H1 (cell line): Measurements from ENCODE around the gene PLBD2. TPM values are rescaled to one million over a fixed set of nuclear protein-coding genes. Genes with fewer than 3 reads are reported as not detected.

ENCODE experiments used
- CTCF ChIA-PET: fragments of 300-600 bp; sonication (Branson Sonifier 250); formaldehyde crosslinking; loops from one replicate; lab custom pipeline; 2021; ENCODE audit not compliant: partially characterized antibody; lab: Charles Lee
- POLR2A ChIA-PET: fragments of 300-600 bp; sonication (Branson Sonifier 250); formaldehyde crosslinking; loops from one replicate; lab custom pipeline; 2021; ENCODE audit warnings: inconsistent platforms; ENCODE audit not compliant: partially characterized antibody; lab: Charles Lee
- DNase-seq, 2 experiments: peaks; one replicate each; pipeline versions ENCODE4 v3.0.0 to v3.0.0-alpha.2; 2010 to 2022; ENCODE audit warnings: low spot score in 2 of 2, low read depth in 1 of 2, mixed read lengths in 1 of 2
- FAIRE-seq: peaks from 2 replicates; lab custom pipeline; 2011; peaks lifted over from hg19 to GRCh38; lab: Jason Lieb, UNC
- H2AFZ ChIP-seq: 2 replicates; pipeline ENCODE4 v1.8.1; 2012; ENCODE audit warnings: low read length, inconsistent platforms
- H2AK5ac ChIP-seq: 2 replicates; pipeline ENCODE4 v1.6.1; 2013; ENCODE audit warnings: low read depth, low read length
- H2BK120ac ChIP-seq: replicated peaks from 2 replicates; pipeline ENCODE3; 2013; ENCODE audit warnings: low read depth, low read length, inconsistent platforms
- H2BK12ac ChIP-seq: 2 replicates; pipeline ENCODE4 v1.6.1; 2013; ENCODE audit warnings: low read depth, low read length
- H2BK15ac ChIP-seq: 2 replicates; pipeline ENCODE4 v1.6.1; 2013; ENCODE audit warnings: low read length
- H2BK20ac ChIP-seq: 2 replicates; pipeline ENCODE4 v1.6.1; 2013; ENCODE audit warnings: low read length
- H2BK5ac ChIP-seq: 2 replicates; pipeline ENCODE4 v1.6.1; 2013; ENCODE audit warnings: low read depth, low read length
- H3K14ac ChIP-seq: 2 replicates; pipeline ENCODE4 v1.6.1; 2013; ENCODE audit warnings: inconsistent platforms; ENCODE audit not compliant: insufficient read length
- H3K18ac ChIP-seq: 2 replicates; pipeline ENCODE4 v1.6.1; 2013; ENCODE audit warnings: low read length; ENCODE audit errors: extremely low read depth
- H3K23ac ChIP-seq: 2 replicates; pipeline ENCODE4 v1.6.1; 2013; ENCODE audit warnings: inconsistent platforms; ENCODE audit not compliant: insufficient read length
- H3K23me2 ChIP-seq: 2 replicates; pipeline ENCODE4 v1.6.1; 2013; ENCODE audit warnings: low read depth, low read length
- H3K27ac ChIP-seq: 2 replicates; pipeline ENCODE4 v1.6.1; 2011; ENCODE audit warnings: low read depth, low read length, inconsistent platforms
- H3K27me3 ChIP-seq, 4 experiments: replicated peaks in 1 of 4; 1 replicate in 1 of 4; 2 replicates in 3 of 4; pipeline versions ENCODE4 v1.6.1 to v1.8.1; 2011 to 2013; ENCODE audit warnings: low read length in 3 of 4, mild to moderate bottlenecking in 3 of 4, inconsistent platforms in 2 of 4, mixed read lengths in 2 of 4, moderate library complexity in 1 of 4; ENCODE audit not compliant: control insufficient read depth in 3 of 4, insufficient read depth in 3 of 4; ENCODE audit errors: extremely low read depth in 1 of 4
- H3K36me3 ChIP-seq, 4 experiments: 2 replicates each; pipeline versions ENCODE4 v1.6.1 to v1.8.1; 2011 to 2013; ENCODE audit warnings: mild to moderate bottlenecking in 4 of 4, low read length in 3 of 4, moderate library complexity in 2 of 4, control low read depth in 1 of 4, inconsistent platforms in 1 of 4; ENCODE audit not compliant: insufficient read depth in 4 of 4, control insufficient read depth in 2 of 4
- H3K4ac ChIP-seq: replicated peaks from 2 replicates; pipeline ENCODE3; 2013; ENCODE audit warnings: low read length, low read depth, mixed read lengths, inconsistent platforms; ENCODE audit not compliant: insufficient read length
- H3K4me1 ChIP-seq, 4 experiments: replicated peaks in 1 of 4; 1 replicate in 1 of 4; 2 replicates in 3 of 4; pipeline versions ENCODE4 v1.6.1 to v1.8.1; 2011 to 2013; ENCODE audit warnings: low read length in 3 of 4, inconsistent platforms in 2 of 4, mixed read lengths in 1 of 4; ENCODE audit not compliant: insufficient read depth in 4 of 4, control insufficient read depth in 3 of 4
- H3K4me2 ChIP-seq, 2 experiments: 2 replicates each; pipeline versions ENCODE4 v1.6.1 to v1.8.1; 2011 to 2013; ENCODE audit warnings: low read depth in 2 of 2, low read length in 2 of 2, control low read depth in 1 of 2, inconsistent platforms in 1 of 2, mild to moderate bottlenecking in 1 of 2; ENCODE audit not compliant: insufficient read depth in 1 of 2
- H3K4me3 ChIP-seq, 4 experiments: fragments of 200-600, 300-600 bp in 1 of 4; sonication (generic), shearing (Covaris generic), sonication (Bioruptor Twin) in 1 of 4; 2 replicates each; pipeline versions ENCODE4 v1.5.1 to v1.8.1; 2011 to 2016; ENCODE audit warnings: low read length in 4 of 4, low read depth in 3 of 4, control low read depth in 2 of 4, inconsistent platforms in 2 of 4, mild to moderate bottlenecking in 2 of 4, mixed read lengths in 1 of 4, moderate library complexity in 1 of 4; ENCODE audit not compliant: insufficient read depth in 2 of 4; ENCODE audit errors: extremely low read depth in 1 of 4
- H3K56ac ChIP-seq: replicated peaks from 2 replicates; pipeline ENCODE3; 2013; ENCODE audit warnings: low read depth, mild to moderate bottlenecking, mixed read lengths, low read length, inconsistent platforms; ENCODE audit not compliant: insufficient read length
- H3K79me1 ChIP-seq: 2 replicates; pipeline ENCODE4 v1.6.1; 2013; ENCODE audit warnings: low read depth, low read length, control low read depth
- H3K79me2 ChIP-seq, 2 experiments: 2 replicates each; pipeline versions ENCODE4 v1.6.1 to v1.8.1; 2012 to 2013; ENCODE audit warnings: low read length in 2 of 2, mild to moderate bottlenecking in 2 of 2, inconsistent platforms in 1 of 2; ENCODE audit not compliant: insufficient read depth in 2 of 2, control insufficient read depth in 1 of 2
- H3K9ac ChIP-seq, 4 experiments: replicated peaks in 1 of 4; 1 replicate in 1 of 4; 2 replicates in 3 of 4; pipeline versions ENCODE4 v1.6.1 to v1.8.1; 2011 to 2013; ENCODE audit warnings: low read depth in 3 of 4, low read length in 3 of 4, control low read depth in 2 of 4, mild to moderate bottlenecking in 2 of 4, moderate library complexity in 2 of 4, inconsistent platforms in 1 of 4; ENCODE audit errors: extremely low read depth in 1 of 4
- H3K9me3 ChIP-seq, 2 experiments: 2 replicates each; pipeline versions ENCODE4 v1.6.1 to v1.8.1; 2012 to 2013; ENCODE audit warnings: mild to moderate bottlenecking in 2 of 2, moderate library complexity in 2 of 2, control low read depth in 1 of 2, inconsistent platforms in 1 of 2, low read depth in 1 of 2, low read length in 1 of 2, mixed read lengths in 1 of 2; ENCODE audit not compliant: insufficient read depth in 2 of 2
- H4K20me1 ChIP-seq, 2 experiments: replicated peaks in 1 of 2; 2 replicates each; pipeline versions ENCODE3 to v1.8.1; 2011 to 2013; ENCODE audit warnings: inconsistent platforms in 2 of 2, low read length in 2 of 2, mild to moderate bottlenecking in 1 of 2; ENCODE audit not compliant: insufficient read depth in 2 of 2, control insufficient read depth in 1 of 2
- H4K5ac ChIP-seq: 2 replicates; pipeline ENCODE4 v1.6.1; 2013; ENCODE audit warnings: low read length, low read depth, mixed read lengths, inconsistent platforms; ENCODE audit not compliant: insufficient read length
- H4K8ac ChIP-seq: 2 replicates; pipeline ENCODE4 v1.8.0; 2013; ENCODE audit warnings: mild to moderate bottlenecking, moderate library complexity, low read length, inconsistent platforms; ENCODE audit not compliant: insufficient read depth; ENCODE audit errors: extremely low read depth
- H4K91ac ChIP-seq: replicated peaks from 2 replicates; pipeline ENCODE3; 2013; ENCODE audit warnings: low read length, mixed read lengths, inconsistent platforms; ENCODE audit not compliant: insufficient read length
- BCL11A ChIP-seq, 2 experiments: IDR thresholded peaks; one replicate each; pipeline ENCODE4 v1.6.1; 2011; ENCODE audit warnings: low read depth in 2 of 2, low read length in 2 of 2, mild to moderate bottlenecking in 2 of 2
- GTF2F1 ChIP-seq: IDR thresholded peaks from 2 replicates; pipeline ENCODE4 v1.6.1; 2012; ENCODE audit warnings: low read depth, low read length, improper control_type of control experiment, borderline replicate concordance
- JUND ChIP-seq: IDR thresholded peaks from 2 replicates; pipeline ENCODE4 v1.6.1; 2011; ENCODE audit warnings: mild to moderate bottlenecking, improper control_type of control experiment, low read length
- KDM1A ChIP-seq: fragments of 200-600, 300-600 bp; sonication (generic); IDR thresholded peaks from 2 replicates; pipeline ENCODE4 v1.7.1; 2016; ENCODE audit warnings: mild to moderate bottlenecking, low read length, borderline replicate concordance
- NANOG ChIP-seq: IDR thresholded peaks from 2 replicates; pipeline ENCODE4 v1.6.1; 2011; ENCODE audit warnings: low read length, low read depth, mild to moderate bottlenecking, inconsistent platforms; ENCODE audit not compliant: insufficient read depth, poor library complexity, severe bottlenecking
- RAD21 ChIP-seq, 2 experiments: IDR thresholded peaks in 1 of 2; conservative IDR thresholded peaks in 1 of 2; 2 replicates each; pipeline ENCODE4 v1.6.1; 2011; ENCODE audit warnings: low read depth in 2 of 2, low read length in 2 of 2, improper control_type of control experiment in 1 of 2, inconsistent platforms in 1 of 2, mild to moderate bottlenecking in 1 of 2, moderate library complexity in 1 of 2
- RBBP5 ChIP-seq: IDR thresholded peaks from 2 replicates; pipeline ENCODE4 v1.7.1; 2012; ENCODE audit warnings: low read depth, mild to moderate bottlenecking, inconsistent platforms, low read length, moderate library complexity, borderline replicate concordance
- RFX5 ChIP-seq: IDR thresholded peaks from 2 replicates; pipeline ENCODE4 v1.6.1; 2011; ENCODE audit warnings: low read depth, low read length, improper control_type of control experiment, borderline replicate concordance
- RNF2 ChIP-seq: fragments of 200-900, 300-1000 bp; sonication (generic); IDR thresholded peaks from 2 replicates; pipeline ENCODE4 v1.7.1; 2016; ENCODE audit warnings: borderline replicate concordance, low read depth, mild to moderate bottlenecking, antibody characterized with exemption, low read length; ENCODE audit not compliant: poor library complexity, severe bottlenecking; ENCODE audit errors: missing control alignments
- SP4 ChIP-seq: IDR thresholded peaks from 2 replicates; pipeline ENCODE4 v1.6.1; 2012; ENCODE audit warnings: low read length, inconsistent platforms
- SUZ12 ChIP-seq: fragments of 200-600 bp; sonication (generic); IDR thresholded peaks from 2 replicates; pipeline ENCODE4 v1.6.1; 2012; ENCODE audit warnings: mild to moderate bottlenecking, inconsistent platforms, low read length, moderate library complexity, mixed read lengths
- TAF7 ChIP-seq: optimal IDR thresholded peaks from 2 replicates; pipeline ENCODE3; 2011; ENCODE audit warnings: low read depth, mild to moderate bottlenecking, inconsistent platforms, low read length, moderate library complexity, borderline replicate concordance
- WGBS, 2 experiments: shearing (Covaris generic) in 1 of 2; methylation state at CpG; one replicate each; pipeline versions ENCODE4 v1.1.6 to v1.1.7; 2013 to 2015; ENCODE audit warnings: low lambda C conversion rate in 2 of 2, mixed read lengths in 2 of 2, inconsistent platforms in 1 of 2, low coverage in 1 of 2, missing lambda C conversion rate in 1 of 2; ENCODE audit not compliant: insufficient replicate concordance in 2 of 2, insufficient coverage in 1 of 2, insufficient read length in 1 of 2; ENCODE audit errors: extremely low coverage in 1 of 2, missing lambda C conversion rate in 1 of 2; 5-methylcytosine and 5-hydroxymethylcytosine counted together
- polyA plus RNA-seq, 7 experiments: library from polyadenylated mRNA; depleted of rRNA in 3 of 7; stranded (reverse) in 5 of 7; unstranded in 2 of 7; fragments of >200 nt in 5 of 7; fragments of 200-250 nt in 2 of 7; gene quantifications; 1 replicate in 5 of 7; 2 replicates in 1 of 7; 4 replicates in 1 of 7; pipeline versions ENCODE4 v1.2.1 to v1.2.3, GENCODE V29; 2011 to 2013; ENCODE audit warnings: missing spikeins in 2 of 7, mixed read lengths in 2 of 7
- total RNA-seq: library from RNA; stranded (reverse); fragmentation: NEBNext Ultra II Directional; extraction: Animal tissue kit (Norgen Biotek cat#: 25700); gene quantifications from 2 replicates; pipeline ENCODE4 v1.2.1, GENCODE V29; 2021

Gene PLBD2
- total and polyA plus RNA-seq, 2 of the 8 experiments (the other 6 are each of a cell fraction or from before 2014, with no cell fraction given) = 16.8 to 33.5 TPM

DNA sequence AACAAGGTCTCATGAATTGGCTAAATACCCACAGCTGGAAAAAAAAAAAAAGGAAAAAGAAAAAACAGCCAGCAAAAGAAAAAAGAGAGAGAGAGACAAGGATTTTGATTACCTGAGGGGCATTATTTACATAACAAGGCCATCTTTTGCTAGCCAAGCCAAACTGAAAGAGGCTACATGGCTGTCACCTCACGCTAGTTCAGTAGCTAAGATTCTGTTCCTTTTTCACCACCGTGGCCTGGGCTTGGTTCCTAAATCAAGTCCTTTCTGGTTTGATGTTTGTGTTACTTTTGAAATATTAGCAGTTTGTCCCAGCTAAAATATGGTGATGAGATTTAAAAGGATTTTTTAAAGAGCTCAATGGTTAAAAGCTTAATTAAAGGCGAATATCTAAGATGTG, 47.3 kb downstream of the PLBD2 start:
- Histone ChIP-seq H2BK20ac (no peak overlapping the region), H3K27me3 (no peaks in the 10 kb centered on the region), H2BK15ac (no peak overlapping the region), H3K79me1 (no peaks in the 10 kb centered on the region), H3K79me2 (no peaks in the 10 kb centered on the region), H3K23ac (no peak overlapping the region), H3K4me1 (peaks cover 0 to 6% (median 3%) of the 10 kb centered on the region in 4 experiments; a peak in 4 of 7 replicates), H3K56ac (no peak overlapping the region), H2BK12ac (no peak overlapping the region), H4K5ac (no peak overlapping the region), H4K91ac (no peak overlapping the region), H4K8ac (no peak overlapping the region), H3K9me3 (no peaks in the 10 kb centered on the region), H3K23me2 (no peaks in the 10 kb centered on the region; the same call in 1 of the 2 replicates), H2BK120ac (no peak overlapping the region), H3K4ac (no peak overlapping the region), H2AK5ac (no peak overlapping the region), H2AFZ (no peak overlapping the region), H2BK5ac (no peak overlapping the region), H3K4me2 (peak overlapping the region in 1 of 2 experiments; percentile 18; a peak in 1 of 4 replicates), H3K27ac (no peak overlapping the region), H3K14ac (no peak overlapping the region), H3K9ac (no peak overlapping the region), H3K36me3 (no peaks in the 10 kb centered on the region), H4K20me1 (no peaks in the 10 kb centered on the region), H3K4me3 (no peak overlapping the region), H3K18ac (no peak overlapping the region)
- ChIA-PET CTCF (interaction anchor here (0.6 to 2.2 kb wide), 7 partner anchors 10 to 458 kb away, joined by 3 to 12 read pairs (median 4); partner anchors contain the start of gene SDSL), POLR2A (no interaction called here)
- no peak for DNase-seq
- FAIRE-seq = no peak
- WGBS, 2 experiments = 57% methylated on average over 3 of the region's 3 CpGs; no CpG with 5 or more reads in 1 of the 2 experiments
- TF ChIP-seq RBBP5 (no peak), TAF7 (no peak), RNF2 (no peak), NANOG (no peak), BCL11A (IDR thresholded peaks at IDR 0.05; ENCODE audit: low read depth in 2 of 2, low read length in 2 of 2) (no peak), SUZ12 (no peak), JUND (no peak), KDM1A (no peak), GTF2F1 (no peak), RFX5 (no peak), SP4 (no peak), RAD21 (IDR thresholded peaks at IDR 0.05 in 1 of 2, conservative IDR thresholded peaks at IDR 0.05 in 1 of 2; ENCODE audit: low read depth in 2 of 2, low read length in 2 of 2) (no peak)
